SIG-M5 treated with dmso at 0.1 percent for 504 hours (cell line): ENCODE measurements around the gene MTUS2.

Experiments used
- DNase-seq: peaks from one replicate; lab custom pipeline; 2025; ENCODE audit not compliant: unreplicated experiment; lab: John Stamatoyannopoulos, UW

MTUS2 gene

GRCh38 chr13:29515372-29515771 lies 695.2 kb downstream of the MTUS2 start:
- no peak for DNase-seq

GRCh38 chr13:29516012-29516411 lies 695.9 kb downstream of the MTUS2 start:
- DNase-seq = no peak

DNA sequence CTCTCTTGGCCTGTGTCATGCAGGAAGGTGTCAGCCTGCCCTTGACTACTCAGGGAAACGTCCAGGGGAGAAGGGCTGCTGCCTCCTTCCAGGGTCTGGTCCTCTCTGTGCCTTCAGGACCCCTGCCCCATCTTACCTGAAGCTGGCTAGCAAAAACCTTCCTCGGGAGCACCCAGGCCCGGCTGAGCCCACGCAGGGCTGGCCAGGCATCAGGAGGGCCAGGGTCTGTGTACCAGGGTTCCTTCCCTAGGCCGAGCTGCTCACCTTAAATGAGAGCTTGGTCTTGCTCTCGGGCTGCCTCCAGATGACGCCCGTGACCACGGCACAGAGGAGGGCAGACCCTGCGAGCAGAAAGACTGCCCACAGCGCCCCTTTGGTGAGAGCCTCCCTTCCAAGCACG lies 696.7 kb downstream of the MTUS2 start:
- DNase-seq = no peak

- no peak for DNase-seq
Observed at GRCh38 chr13:29519921-29520320, 699.8 kb downstream of the MTUS2 start.

- DNase-seq = no peak
Observed at GRCh38 chr13:29520671-29521070, 700.5 kb downstream of the MTUS2 start.

- no peak for DNase-seq
Observed at GRCh38 chr13:29521336-29521735, 701.2 kb downstream of the MTUS2 start.

GRCh38 chr13:29522044-29522685 lies 702.0 kb downstream of the MTUS2 start:
- no peak for DNase-seq

DNA sequence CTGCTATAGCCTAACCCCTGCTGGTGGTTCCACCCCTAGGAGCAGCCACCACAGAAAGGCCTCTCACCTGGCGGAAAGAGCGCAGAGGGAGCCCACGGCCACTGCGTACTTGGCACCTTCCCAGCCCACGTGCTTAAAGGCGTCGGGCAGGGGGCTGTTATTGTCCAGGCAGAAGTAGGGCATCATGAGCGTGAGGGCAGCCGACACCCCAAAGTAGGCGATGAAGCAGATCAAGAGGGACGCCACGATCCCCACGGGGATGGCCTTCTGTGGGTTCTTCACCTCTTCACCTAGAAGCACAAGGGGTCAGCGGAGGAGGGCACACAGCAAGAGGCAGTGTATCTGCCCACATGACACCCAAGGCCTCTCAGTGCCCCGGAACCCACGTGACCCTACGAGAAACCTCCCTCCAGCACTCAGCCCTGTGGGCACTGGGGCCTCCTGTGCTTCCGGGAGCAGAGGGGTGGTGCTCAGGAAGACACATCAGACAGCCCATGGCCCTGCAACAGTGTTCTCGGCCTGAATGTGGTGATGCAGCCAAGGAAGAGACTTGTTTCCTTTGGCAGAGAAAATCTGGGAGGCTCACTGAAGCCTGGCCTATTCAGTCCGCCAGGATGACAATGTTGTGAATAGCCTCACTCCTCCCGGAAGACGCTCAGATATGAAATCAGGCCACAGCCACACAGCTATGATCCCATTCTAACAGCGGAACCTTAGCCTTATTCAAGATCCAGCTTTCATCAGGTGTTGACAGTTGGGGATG lies 703.2 kb downstream of the MTUS2 start:
- DNase-seq = no peak

GRCh38 chr13:29524176-29524575 lies 704.0 kb downstream of the MTUS2 start:
- no peak for DNase-seq

- DNase-seq = no peak
Observed at GRCh38 chr13:29524641-29525040, 704.5 kb downstream of the MTUS2 start.

DNA sequence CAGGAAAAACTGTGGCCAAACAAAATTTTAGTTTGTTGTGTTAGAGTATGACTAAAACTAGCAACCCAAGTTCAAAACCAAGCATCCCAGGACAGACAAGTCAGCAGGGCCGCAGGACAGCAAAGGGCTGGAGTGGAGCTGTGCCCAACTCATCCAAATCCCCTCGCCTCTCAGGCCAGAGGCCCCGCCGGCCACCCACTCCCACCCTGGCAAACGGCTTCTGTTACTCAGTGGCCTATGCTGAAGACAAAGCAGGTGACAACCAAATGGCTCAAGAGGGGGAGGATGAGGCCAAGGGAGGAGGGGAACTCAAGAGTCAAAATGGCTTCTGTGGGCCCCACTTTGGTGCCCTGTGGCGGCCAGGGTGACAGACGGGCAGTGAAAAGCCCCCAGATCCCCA lies 705.6 kb downstream of the MTUS2 start:
- no peak for DNase-seq

DNA sequence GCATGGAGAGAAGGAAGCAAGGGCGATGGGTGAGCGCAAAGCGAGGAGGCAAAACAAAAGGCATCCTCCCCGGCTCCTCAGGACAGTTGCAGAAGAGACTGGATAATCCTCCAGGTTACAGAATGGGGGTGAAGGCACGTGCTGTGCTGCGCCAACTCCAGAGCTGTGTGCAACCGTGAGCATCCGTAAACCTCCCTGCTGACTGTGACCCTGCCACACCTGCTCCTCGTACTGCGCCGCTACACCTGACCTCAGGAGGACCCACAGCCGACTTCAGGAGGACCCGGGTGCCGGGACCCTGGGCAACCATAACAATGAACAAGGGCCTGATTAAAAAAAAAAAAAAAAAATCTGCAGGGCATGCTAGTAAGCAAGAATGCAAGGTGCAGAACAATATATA lies 706.6 kb downstream of the MTUS2 start:
- no peak for DNase-seq

DNA sequence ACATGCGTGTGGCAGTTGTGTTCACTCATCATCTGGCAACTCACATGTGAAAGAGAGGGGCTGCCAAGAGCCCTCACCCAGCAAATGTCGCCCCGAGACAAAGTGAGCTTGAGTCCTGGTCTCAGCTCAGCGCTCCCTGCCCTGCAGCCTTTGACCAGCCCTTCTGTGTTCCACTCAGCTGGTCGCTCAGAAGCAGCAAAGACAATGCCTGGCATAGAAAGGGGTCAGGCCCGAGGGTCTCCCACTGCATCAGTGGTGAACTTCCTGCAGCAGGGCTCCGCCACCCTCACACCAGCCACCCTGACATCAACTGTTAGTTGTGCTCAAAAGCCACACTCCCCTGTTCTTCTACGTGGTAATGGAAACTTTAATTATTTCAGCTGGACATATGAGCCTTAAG lies 707.4 kb downstream of the MTUS2 start:
- DNase-seq = no peak

DNA sequence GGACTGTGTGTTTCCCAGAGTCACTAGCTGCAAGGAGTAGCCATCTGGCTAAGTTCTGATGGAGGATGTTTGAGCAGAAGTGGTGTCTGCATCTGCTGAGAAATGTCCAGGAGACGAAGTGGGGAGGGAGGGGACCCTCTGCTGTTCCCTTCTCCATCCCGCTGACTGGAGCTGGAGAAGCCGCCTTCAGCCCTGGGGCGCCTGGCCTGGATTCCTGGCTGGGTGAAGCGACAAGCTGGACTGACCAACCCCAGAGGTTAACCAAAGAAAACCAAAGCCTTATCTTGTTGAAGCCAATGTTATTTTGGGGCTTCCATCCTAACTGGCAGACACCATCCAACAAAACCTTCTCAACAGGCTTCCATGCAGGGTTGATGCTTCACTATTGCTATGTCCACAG lies 707.8 kb downstream of the MTUS2 start:
- no peak for DNase-seq

GRCh38 chr13:29529754-29530153 lies 709.6 kb downstream of the MTUS2 start:
- DNase-seq = no peak

DNA sequence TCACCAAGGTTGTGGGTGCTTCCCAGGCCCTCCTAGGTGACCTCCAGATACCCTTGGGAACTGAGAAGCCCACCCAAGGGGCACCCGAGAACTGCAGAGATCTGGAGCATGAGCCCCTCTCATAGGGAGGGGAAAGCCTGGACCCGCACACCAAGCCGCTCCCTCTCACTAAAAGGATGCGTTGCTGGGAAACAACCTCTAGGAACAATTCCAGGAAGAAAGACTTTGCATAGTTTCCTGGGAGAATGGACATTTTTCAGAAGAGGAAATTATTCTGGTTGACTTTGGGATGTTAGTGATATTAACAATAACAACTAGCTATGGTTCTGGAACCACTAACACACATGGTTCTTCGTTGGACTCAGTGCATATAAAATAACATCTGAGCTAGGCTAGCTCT lies 710.8 kb downstream of the MTUS2 start:
- DNase-seq = no peak

GRCh38 chr13:29532116-29532515 lies 712.0 kb downstream of the MTUS2 start:
- no peak for DNase-seq

GRCh38 chr13:29532821-29533220 lies 712.7 kb downstream of the MTUS2 start:
- no peak for DNase-seq

DNA sequence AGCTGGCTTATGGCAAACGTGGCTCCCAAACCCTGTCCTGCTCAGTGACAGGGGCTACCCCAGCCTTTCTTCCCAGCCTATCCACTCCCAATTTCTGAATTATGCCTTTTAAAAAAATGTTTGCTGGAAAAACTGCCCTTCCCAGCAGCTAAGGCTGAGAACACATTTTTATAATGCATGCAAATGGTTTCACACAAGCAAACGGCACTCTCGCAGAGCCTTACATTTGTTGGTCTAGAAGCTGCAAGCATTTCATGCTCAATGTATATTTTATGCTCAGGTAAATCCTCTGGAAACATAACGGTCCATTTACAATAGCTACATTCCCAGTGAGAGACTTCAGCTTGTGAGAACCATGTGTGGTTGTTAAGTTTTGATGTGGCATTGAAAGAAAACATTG lies 713.9 kb downstream of the MTUS2 start:
- no peak for DNase-seq

DNA sequence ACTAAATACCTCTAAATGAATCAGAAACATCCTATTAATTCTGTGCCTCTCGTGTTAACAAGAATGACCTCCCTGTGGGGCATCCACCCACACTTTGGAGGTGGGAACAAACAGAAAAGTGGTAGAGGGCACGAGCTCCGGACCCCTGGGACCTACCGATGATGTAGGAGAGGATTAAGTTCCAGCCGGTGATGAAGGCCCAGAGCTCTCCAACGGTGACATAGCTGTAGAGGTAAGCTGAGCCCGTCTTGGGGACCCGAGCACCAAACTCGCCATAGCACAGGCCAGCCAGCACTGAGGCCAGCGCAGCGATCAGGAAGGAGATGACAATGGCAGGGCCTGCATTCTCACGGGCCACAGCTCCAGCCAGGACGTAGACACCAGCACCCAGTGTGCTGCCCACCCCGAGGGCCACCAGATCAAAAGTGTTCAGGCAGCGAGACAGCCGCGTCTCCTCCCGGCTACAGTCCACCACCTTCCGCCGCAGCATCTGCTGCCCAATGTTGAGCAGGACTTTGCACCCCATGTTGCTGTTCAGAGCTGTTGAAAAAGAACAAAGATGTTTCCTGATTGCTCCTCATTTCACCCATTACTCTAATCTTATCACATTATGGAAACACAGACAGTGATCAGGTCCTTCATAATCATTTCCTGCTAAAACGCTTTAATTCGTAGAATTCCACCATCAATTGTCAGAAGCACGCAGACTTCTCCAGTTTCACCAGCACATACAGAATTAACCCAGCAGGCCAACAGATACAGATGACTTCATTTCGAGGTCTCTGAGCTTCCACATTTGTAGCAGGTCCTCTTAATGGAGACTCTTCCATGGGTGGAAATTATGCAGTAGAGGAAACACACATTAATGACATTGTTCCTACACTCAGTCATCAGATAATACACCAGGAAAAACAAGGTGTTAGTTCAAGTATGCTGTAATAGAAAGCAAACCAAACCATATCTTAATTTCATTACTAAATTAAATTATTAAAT lies 715.8 kb downstream of the MTUS2 start:
- DNase-seq = no peak

DNA sequence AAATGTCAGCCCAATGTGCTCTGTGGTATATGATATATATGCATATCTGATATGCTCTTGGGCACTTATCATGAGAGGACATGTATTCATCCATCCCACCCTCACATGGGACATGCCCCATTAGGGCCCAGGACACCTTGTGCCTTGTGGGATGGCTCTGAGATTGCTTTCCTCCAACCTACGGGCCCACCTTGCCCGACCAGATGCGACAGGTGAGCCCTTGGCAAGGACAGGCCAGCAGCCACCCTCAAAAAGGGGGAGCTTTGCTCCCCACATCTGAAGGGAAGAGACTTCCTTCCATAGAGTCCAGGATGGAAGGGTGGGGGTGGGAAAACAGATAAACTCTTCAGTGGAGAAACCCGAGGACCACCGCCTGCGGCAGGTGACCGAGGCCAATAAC lies 716.7 kb downstream of the MTUS2 start:
- DNase-seq = no peak
